Astrocyte (in vitro differentiated cells and primary cell): ENCODE results near the gene IQGAP1.

Experiments
- EZH2 ChIP-seq: IDR thresholded peaks from 2 replicates; pipeline ENCODE4 v1.6.1; 2012; ENCODE audit warnings: mild to moderate bottlenecking, low read length, inconsistent platforms; ENCODE audit not compliant: insufficient read depth
- TF ChIP-seq, protein P1 (sequence below): IDR thresholded peaks from 2 replicates; pipeline ENCODE4 v1.5.1; 2011; ENCODE audit warnings: low read depth, mild to moderate bottlenecking, inconsistent platforms, low read length, moderate library complexity; ENCODE audit not compliant: insufficient read depth

DNA sequence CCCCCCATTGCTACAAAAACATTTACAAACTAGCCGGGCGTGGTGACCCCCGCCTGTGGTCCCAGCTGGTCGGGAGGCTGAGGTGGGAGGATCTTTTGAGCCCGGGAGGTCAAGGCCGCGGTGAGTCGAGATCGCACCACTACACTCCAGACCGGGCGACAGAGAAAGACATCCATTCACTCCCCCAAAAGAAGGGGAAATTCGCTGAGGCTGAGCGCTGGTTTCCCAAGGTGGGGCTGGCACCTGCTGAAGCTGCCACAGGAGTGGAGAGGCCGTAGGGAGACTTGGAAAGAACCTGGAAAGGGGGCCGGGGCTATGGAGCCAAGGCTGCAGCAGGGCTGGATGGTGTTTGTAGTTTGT lies 140.9 kb downstream of the IQGAP1 start:
- TF ChIP-seq, protein P1, sequence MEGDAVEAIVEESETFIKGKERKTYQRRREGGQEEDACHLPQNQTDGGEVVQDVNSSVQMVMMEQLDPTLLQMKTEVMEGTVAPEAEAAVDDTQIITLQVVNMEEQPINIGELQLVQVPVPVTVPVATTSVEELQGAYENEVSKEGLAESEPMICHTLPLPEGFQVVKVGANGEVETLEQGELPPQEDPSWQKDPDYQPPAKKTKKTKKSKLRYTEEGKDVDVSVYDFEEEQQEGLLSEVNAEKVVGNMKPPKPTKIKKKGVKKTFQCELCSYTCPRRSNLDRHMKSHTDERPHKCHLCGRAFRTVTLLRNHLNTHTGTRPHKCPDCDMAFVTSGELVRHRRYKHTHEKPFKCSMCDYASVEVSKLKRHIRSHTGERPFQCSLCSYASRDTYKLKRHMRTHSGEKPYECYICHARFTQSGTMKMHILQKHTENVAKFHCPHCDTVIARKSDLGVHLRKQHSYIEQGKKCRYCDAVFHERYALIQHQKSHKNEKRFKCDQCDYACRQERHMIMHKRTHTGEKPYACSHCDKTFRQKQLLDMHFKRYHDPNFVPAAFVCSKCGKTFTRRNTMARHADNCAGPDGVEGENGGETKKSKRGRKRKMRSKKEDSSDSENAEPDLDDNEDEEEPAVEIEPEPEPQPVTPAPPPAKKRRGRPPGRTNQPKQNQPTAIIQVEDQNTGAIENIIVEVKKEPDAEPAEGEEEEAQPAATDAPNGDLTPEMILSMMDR, result no peak
- TF ChIP-seq EZH2, result no peak
